Measurements from ENCODE around the gene FADS2. TPM values are rescaled to one million over a fixed set of nuclear protein-coding genes. Genes with fewer than 3 reads are reported as not detected.
"Not testable (repeated sequence)": the region's sequence is repeated elsewhere in the genome, so short reads cannot be mapped to it uniquely, and the experiment has no call there.

FADS2 gene
- total RNA-seq, 1 experiment from 2014 or later, result 423 TPM

DNA sequence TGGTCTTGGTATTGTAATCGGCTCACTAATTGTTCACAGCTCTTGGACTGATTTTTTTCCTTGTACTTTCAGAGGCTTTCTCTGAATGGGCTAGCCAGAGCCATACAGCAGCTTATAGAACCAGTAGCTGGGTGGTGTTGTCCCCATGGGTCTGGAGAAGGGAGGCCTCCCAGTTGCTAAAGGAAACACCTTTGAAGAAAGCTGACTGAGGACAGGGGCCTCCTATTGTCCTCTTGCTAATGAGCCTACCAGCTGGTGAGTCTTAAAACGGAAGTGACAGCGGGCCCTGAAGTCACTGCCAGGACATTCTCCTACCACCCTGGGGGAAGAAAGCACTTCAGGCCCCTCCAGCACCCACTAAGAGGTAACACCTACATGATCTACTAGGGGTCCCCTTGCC lies 53.3 kb downstream of the FADS2 start:
- Mint-ChIP-seq H3K4me1 (peaks cover 29% of the 10 kb centered on the region), H3K27ac (peak overlapping the region; percentile 76; the same call in 1 of the 2 replicates), H3K4me3 (no peak overlapping the region), H3K27me3 (ENCODE audit: low read depth) (no peaks in the 10 kb centered on the region), H3K9me3 (no peaks in the 10 kb centered on the region), H3K36me3 (no peaks in the 10 kb centered on the region)
- ChIA-PET POLR2A (interaction anchor here (0.5 to 2.5 kb wide), 7 partner anchors 9 to 1134 kb away, joined by 3 to 10 read pairs (median 3); partner anchors contain the start of gene BEST1), CTCF (interaction anchor here (0.7 to 4.7 kb wide), 17 partner anchors 9 to 231 kb away, joined by 3 to 33 read pairs (median 4); partner anchors contain the start of gene FADS3)
- TF ChIP-seq ETV6 (CRISPR knock-in tag; IDR thresholded peaks at IDR 0.05) (0 out of 2 replicates have a peak, but pooled peaks have one; percentile 22), NR1H2 (CRISPR knock-in tag; IDR thresholded peaks at IDR 0.05) (no peak)
- DNase-seq (ENCODE audit: low spot score) (no peak), ATAC-seq (peak; percentile 56)

DNA sequence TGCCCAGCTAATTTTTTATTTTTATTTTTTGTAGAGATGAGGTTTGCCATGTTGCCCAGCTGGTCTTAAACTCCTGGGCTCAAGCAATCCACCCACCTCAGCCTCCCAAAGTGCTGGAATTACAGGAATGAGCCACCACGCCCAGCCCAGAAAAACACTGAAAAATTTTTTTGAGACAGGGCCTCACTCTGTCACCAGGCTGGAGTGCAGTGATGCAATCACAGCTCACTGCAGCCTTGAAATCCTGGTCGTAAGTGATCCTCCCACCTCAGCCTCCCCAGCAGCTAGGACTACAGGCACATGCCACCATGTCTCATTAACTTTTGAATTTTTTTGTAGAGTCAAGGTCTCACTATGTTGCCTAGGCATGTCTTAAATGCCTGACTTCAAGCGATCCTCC lies 54.2 kb downstream of the FADS2 start:
- H3K4me3 Mint-ChIP-seq; H3K27me3 Mint-ChIP-seq (ENCODE audit: low read depth); DNase-seq (ENCODE audit: low spot score); H3K36me3 Mint-ChIP-seq; ATAC-seq; H3K27ac Mint-ChIP-seq; H3K9me3 Mint-ChIP-seq: not testable (repeated sequence)
- ChIA-PET POLR2A (interaction anchor here (0.7 to 1.4 kb wide), 2 partner anchors 8 to 102 kb away, joined by 3 to 11 read pairs; no protein-coding TSS in a partner anchor), CTCF (interaction anchor here (0.6 to 4.7 kb wide), 10 partner anchors 11 to 226 kb away, joined by 3 to 33 read pairs (median 7); no protein-coding TSS in a partner anchor)
- H3K4me1 Mint-ChIP-seq, result peaks cover 30% of the 10 kb centered on the region

DNA sequence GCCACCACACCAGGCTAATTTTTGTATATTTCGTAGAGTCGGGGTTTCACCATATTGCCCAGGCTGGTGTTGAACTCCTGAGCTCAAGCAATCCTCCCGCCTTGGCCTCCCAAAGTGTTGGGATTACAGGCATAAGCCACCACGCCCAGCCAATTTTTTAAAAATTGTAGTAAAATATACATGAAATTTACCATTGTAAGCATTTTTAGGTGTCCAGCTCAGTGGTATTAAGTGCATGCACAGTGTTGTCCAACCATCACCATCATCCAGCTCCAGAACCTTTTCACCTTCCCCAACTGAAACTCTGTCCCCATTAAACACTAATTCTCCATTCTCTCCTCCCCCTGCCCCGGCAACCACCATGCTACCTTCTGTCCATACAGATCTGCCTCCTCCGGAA lies 54.8 kb downstream of the FADS2 start:
- ATAC-seq, result no peak
- Mint-ChIP-seq H3K27me3 (ENCODE audit: low read depth) (no peaks in the 10 kb centered on the region), H3K27ac (peak overlapping the region; percentile 54; the same call in 1 of the 2 replicates), H3K4me3 (no peak overlapping the region), H3K36me3 (no peaks in the 10 kb centered on the region; the same call in 1 of the 2 replicates), H3K9me3 (no peaks in the 10 kb centered on the region; the same call in 1 of the 2 replicates), H3K4me1 (peaks cover 32% of the 10 kb centered on the region)
- no peak for DNase-seq (ENCODE audit: low spot score)
- POLR2A ChIA-PET, result no interaction called here
- CTCF ChIA-PET, result interaction anchor here (0.6 to 4.7 kb wide), 6 partner anchors 12 to 199 kb away, joined by 4 to 33 read pairs (median 20); no protein-coding TSS in a partner anchor
- TF ChIP-seq SP1 (CRISPR knock-in tag; conservative IDR thresholded peaks at IDR 0.05), result no peak
- no peak for TF ChIP-seq ZNF396 (CRISPR knock-in tag; IDR thresholded peaks at IDR 0.05; ENCODE audit: borderline replicate concordance)
- TF ChIP-seq, protein P1, sequence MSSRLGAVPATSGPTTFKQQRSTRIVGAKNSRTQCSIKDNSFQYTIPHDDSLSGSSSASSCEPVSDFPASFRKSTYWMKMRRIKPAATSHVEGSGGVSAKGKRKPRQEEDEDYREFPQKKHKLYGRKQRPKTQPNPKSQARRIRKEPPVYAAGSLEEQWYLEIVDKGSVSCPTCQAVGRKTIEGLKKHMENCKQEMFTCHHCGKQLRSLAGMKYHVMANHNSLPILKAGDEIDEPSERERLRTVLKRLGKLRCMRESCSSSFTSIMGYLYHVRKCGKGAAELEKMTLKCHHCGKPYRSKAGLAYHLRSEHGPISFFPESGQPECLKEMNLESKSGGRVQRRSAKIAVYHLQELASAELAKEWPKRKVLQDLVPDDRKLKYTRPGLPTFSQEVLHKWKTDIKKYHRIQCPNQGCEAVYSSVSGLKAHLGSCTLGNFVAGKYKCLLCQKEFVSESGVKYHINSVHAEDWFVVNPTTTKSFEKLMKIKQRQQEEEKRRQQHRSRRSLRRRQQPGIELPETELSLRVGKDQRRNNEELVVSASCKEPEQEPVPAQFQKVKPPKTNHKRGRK (CRISPR knock-in tag; IDR thresholded peaks at IDR 0.05; ENCODE audit: borderline replicate concordance), result no peak
- no peak for TF ChIP-seq MYBL2 (CRISPR knock-in tag; IDR thresholded peaks at IDR 0.05)
- TF ChIP-seq, protein P2, sequence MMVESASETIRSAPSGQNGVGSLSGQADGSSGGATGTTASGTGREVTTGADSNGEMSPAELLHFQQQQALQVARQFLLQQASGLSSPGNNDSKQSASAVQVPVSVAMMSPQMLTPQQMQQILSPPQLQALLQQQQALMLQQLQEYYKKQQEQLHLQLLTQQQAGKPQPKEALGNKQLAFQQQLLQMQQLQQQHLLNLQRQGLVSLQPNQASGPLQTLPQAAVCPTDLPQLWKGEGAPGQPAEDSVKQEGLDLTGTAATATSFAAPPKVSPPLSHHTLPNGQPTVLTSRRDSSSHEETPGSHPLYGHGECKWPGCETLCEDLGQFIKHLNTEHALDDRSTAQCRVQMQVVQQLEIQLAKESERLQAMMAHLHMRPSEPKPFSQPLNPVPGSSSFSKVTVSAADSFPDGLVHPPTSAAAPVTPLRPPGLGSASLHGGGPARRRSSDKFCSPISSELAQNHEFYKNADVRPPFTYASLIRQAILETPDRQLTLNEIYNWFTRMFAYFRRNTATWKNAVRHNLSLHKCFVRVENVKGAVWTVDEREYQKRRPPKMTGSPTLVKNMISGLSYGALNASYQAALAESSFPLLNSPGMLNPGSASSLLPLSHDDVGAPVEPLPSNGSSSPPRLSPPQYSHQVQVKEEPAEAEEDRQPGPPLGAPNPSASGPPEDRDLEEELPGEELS (CRISPR knock-in tag; IDR thresholded peaks at IDR 0.05), result no peak
- TF ChIP-seq, protein P3, sequence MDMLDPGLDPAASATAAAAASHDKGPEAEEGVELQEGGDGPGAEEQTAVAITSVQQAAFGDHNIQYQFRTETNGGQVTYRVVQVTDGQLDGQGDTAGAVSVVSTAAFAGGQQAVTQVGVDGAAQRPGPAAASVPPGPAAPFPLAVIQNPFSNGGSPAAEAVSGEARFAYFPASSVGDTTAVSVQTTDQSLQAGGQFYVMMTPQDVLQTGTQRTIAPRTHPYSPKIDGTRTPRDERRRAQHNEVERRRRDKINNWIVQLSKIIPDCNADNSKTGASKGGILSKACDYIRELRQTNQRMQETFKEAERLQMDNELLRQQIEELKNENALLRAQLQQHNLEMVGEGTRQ (CRISPR knock-in tag; IDR thresholded peaks at IDR 0.05), result no peak
- no peak for TF ChIP-seq TEAD1 (CRISPR knock-in tag; IDR thresholded peaks at IDR 0.05)
- no peak for TF ChIP-seq NFATC4 (CRISPR knock-in tag; IDR thresholded peaks at IDR 0.05)
- no peak for TF ChIP-seq TEAD4 (CRISPR knock-in tag; IDR thresholded peaks at IDR 0.05)
- TF ChIP-seq, protein P4, sequence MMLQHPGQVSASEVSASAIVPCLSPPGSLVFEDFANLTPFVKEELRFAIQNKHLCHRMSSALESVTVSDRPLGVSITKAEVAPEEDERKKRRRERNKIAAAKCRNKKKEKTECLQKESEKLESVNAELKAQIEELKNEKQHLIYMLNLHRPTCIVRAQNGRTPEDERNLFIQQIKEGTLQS (CRISPR knock-in tag; conservative IDR thresholded peaks at IDR 0.05), result no peak
- no peak for TF ChIP-seq ZNF416 (CRISPR knock-in tag; IDR thresholded peaks at IDR 0.05)
- no peak for TF ChIP-seq NR2C2 (CRISPR knock-in tag; IDR thresholded peaks at IDR 0.05)
- no peak for TF ChIP-seq ZNF671 (CRISPR knock-in tag; IDR thresholded peaks at IDR 0.05)
- no peak for TF ChIP-seq FOXK1 (CRISPR knock-in tag; IDR thresholded peaks at IDR 0.05)
- TF ChIP-seq, protein P5, sequence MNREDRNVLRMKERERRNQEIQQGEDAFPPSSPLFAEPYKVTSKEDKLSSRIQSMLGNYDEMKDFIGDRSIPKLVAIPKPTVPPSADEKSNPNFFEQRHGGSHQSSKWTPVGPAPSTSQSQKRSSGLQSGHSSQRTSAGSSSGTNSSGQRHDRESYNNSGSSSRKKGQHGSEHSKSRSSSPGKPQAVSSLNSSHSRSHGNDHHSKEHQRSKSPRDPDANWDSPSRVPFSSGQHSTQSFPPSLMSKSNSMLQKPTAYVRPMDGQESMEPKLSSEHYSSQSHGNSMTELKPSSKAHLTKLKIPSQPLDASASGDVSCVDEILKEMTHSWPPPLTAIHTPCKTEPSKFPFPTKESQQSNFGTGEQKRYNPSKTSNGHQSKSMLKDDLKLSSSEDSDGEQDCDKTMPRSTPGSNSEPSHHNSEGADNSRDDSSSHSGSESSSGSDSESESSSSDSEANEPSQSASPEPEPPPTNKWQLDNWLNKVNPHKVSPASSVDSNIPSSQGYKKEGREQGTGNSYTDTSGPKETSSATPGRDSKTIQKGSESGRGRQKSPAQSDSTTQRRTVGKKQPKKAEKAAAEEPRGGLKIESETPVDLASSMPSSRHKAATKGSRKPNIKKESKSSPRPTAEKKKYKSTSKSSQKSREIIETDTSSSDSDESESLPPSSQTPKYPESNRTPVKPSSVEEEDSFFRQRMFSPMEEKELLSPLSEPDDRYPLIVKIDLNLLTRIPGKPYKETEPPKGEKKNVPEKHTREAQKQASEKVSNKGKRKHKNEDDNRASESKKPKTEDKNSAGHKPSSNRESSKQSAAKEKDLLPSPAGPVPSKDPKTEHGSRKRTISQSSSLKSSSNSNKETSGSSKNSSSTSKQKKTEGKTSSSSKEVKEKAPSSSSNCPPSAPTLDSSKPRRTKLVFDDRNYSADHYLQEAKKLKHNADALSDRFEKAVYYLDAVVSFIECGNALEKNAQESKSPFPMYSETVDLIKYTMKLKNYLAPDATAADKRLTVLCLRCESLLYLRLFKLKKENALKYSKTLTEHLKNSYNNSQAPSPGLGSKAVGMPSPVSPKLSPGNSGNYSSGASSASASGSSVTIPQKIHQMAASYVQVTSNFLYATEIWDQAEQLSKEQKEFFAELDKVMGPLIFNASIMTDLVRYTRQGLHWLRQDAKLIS (CRISPR knock-in tag; IDR thresholded peaks at IDR 0.05; ENCODE audit: borderline replicate concordance), result no peak
- TF ChIP-seq, protein P6, sequence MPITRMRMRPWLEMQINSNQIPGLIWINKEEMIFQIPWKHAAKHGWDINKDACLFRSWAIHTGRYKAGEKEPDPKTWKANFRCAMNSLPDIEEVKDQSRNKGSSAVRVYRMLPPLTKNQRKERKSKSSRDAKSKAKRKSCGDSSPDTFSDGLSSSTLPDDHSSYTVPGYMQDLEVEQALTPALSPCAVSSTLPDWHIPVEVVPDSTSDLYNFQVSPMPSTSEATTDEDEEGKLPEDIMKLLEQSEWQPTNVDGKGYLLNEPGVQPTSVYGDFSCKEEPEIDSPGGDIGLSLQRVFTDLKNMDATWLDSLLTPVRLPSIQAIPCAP (CRISPR knock-in tag; IDR thresholded peaks at IDR 0.05), result no peak

Data from WTC11 (cell line).